HepG2 (cell line): Measurements from ENCODE around the gene EPB41L5. TPM values are rescaled to one million over a fixed set of nuclear protein-coding genes. Genes with fewer than 3 reads are reported as not detected.

Experiments used
- NONO ChIP-seq, 2 experiments: fragments of 450-650 bp in 1 of 2; sonication (generic) in 1 of 2; formaldehyde crosslinking in 1 of 2; IDR thresholded peaks in 1 of 2; conservative IDR thresholded peaks in 1 of 2; 2 replicates each; pipeline versions ENCODE4 v1.6.1 to v1.8.0; 2017 to 2022; ENCODE audit warnings: mild to moderate bottlenecking in 1 of 2, missing genetic modification reagents in 1 of 2, moderate library complexity in 1 of 2
- RBM39 ChIP-seq: fragments of 200-400 bp; formaldehyde crosslinking; IDR thresholded peaks from one replicate; pipeline ENCODE4 v1.6.1; 2018; ENCODE audit warnings: antibody characterized with exemption, mild to moderate bottlenecking, low read depth, low read length; ENCODE audit not compliant: poor library complexity, severe bottlenecking
- YEATS2 ChIP-seq: sonication (generic); formaldehyde crosslinking; IDR thresholded peaks from 2 replicates; pipeline ENCODE4 v1.4.0; 2020; ENCODE audit warnings: missing genetic modification reagents, borderline replicate concordance
- polyA plus RNA-seq, 8 experiments: library from polyadenylated mRNA; depleted of rRNA in 3 of 8; stranded (reverse) in 7 of 8; unstranded in 1 of 8; fragments of >200 nt; fragmentation: Illumina TruSeq in 4 of 8; extraction: Trizol in 4 of 8; gene quantifications; 2 replicates each; pipeline versions ENCODE4 v1.2.1 to v1.2.3, GENCODE V29; 2011 to 2016; ENCODE audit warnings: low read depth in 4 of 8, missing spikeins in 1 of 8, mixed read lengths in 1 of 8; ENCODE audit not compliant: insufficient read depth in 1 of 8
- total RNA-seq, 5 experiments: library from RNA; depleted of rRNA; stranded (reverse); fragments of >200 nt; fragmentation: Illumina TruSeq; extraction: Trizol; gene quantifications; 2 replicates each; pipeline ENCODE4 v1.2.3, GENCODE V29; 2016; ENCODE audit warnings: low read depth in 1 of 5
- TF ChIP-seq, protein P1 (sequence below): sonication (generic); formaldehyde crosslinking; conservative IDR thresholded peaks from 2 replicates; pipeline ENCODE4 v1.4.0; 2020; ENCODE audit warnings: missing genetic modification reagents
- TF ChIP-seq, protein P2 (sequence below): sonication (generic); formaldehyde crosslinking; IDR thresholded peaks from 2 replicates; pipeline ENCODE4 v1.4.0; 2020; ENCODE audit warnings: missing genetic modification reagents
- TF ChIP-seq, protein P3 (sequence below): fragments of 450-650 bp; IDR thresholded peaks from 2 replicates; pipeline ENCODE4 v1.6.1; 2017; ENCODE audit warnings: mild to moderate bottlenecking

The EPB41L5 gene
- total and polyA plus RNA-seq, 2 of the 13 experiments (the other 11 are each of a cell fraction or from before 2014, with no cell fraction given) = 40.5 to 47.5 TPM

DNA sequence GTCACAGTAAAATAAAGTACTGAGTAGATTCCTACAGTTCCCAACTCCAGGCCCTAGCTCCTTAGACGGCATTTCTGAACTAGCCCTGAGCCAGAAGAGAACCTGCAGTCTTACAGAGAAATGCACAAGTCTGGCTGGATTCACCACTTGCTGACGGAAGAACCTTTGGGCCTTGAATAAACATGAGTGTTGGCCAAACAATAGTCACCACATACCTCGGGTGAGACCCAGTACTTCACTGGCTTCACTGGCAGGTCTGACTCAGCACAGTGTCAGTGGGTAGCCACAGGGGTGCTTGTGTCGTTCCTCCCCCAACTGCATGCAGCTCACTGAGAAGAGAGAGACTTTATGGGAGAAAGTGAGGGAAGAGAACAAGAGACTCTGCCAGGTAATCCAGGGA is 121.4 kb downstream of the EPB41L5 start (continued):
- TF ChIP-seq, protein P1, sequence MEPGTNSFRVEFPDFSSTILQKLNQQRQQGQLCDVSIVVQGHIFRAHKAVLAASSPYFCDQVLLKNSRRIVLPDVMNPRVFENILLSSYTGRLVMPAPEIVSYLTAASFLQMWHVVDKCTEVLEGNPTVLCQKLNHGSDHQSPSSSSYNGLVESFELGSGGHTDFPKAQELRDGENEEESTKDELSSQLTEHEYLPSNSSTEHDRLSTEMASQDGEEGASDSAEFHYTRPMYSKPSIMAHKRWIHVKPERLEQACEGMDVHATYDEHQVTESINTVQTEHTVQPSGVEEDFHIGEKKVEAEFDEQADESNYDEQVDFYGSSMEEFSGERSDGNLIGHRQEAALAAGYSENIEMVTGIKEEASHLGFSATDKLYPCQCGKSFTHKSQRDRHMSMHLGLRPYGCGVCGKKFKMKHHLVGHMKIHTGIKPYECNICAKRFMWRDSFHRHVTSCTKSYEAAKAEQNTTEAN (CRISPR knock-in tag) = no peak
- TF ChIP-seq, protein P2, sequence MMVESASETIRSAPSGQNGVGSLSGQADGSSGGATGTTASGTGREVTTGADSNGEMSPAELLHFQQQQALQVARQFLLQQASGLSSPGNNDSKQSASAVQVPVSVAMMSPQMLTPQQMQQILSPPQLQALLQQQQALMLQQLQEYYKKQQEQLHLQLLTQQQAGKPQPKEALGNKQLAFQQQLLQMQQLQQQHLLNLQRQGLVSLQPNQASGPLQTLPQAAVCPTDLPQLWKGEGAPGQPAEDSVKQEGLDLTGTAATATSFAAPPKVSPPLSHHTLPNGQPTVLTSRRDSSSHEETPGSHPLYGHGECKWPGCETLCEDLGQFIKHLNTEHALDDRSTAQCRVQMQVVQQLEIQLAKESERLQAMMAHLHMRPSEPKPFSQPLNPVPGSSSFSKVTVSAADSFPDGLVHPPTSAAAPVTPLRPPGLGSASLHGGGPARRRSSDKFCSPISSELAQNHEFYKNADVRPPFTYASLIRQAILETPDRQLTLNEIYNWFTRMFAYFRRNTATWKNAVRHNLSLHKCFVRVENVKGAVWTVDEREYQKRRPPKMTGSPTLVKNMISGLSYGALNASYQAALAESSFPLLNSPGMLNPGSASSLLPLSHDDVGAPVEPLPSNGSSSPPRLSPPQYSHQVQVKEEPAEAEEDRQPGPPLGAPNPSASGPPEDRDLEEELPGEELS (CRISPR knock-in tag) = no peak
- TF ChIP-seq RBM39 (no peak), NONO (IDR thresholded peaks at IDR 0.05) (no peak), NONO (CRISPR knock-in tag; conservative IDR thresholded peaks at IDR 0.05) (no peak), YEATS2 (CRISPR knock-in tag) (peak; percentile 53; the same call in 1 of the 2 replicates)
- TF ChIP-seq, protein P3, sequence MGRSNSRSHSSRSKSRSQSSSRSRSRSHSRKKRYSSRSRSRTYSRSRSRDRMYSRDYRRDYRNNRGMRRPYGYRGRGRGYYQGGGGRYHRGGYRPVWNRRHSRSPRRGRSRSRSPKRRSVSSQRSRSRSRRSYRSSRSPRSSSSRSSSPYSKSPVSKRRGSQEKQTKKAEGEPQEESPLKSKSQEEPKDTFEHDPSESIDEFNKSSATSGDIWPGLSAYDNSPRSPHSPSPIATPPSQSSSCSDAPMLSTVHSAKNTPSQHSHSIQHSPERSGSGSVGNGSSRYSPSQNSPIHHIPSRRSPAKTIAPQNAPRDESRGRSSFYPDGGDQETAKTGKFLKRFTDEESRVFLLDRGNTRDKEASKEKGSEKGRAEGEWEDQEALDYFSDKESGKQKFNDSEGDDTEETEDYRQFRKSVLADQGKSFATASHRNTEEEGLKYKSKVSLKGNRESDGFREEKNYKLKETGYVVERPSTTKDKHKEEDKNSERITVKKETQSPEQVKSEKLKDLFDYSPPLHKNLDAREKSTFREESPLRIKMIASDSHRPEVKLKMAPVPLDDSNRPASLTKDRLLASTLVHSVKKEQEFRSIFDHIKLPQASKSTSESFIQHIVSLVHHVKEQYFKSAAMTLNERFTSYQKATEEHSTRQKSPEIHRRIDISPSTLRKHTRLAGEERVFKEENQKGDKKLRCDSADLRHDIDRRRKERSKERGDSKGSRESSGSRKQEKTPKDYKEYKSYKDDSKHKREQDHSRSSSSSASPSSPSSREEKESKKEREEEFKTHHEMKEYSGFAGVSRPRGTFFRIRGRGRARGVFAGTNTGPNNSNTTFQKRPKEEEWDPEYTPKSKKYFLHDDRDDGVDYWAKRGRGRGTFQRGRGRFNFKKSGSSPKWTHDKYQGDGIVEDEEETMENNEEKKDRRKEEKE = no peak
